Tibial nerve (tissue), 4 donors: ENCODE data around the gene MYOM1.

Experiments
- EP300 ChIP-seq, 2 donors: sonication (generic); formaldehyde crosslinking; IDR thresholded peaks; one replicate each; pipeline ENCODE4 v1.6.1; 2017; ENCODE audit warnings: antibody characterized with exemption in 2 of 2, mild to moderate bottlenecking in 1 of 2
- POLR2A ChIP-seq, 2 donors: fragments of 450-650 bp; IDR thresholded peaks; one replicate each; pipeline ENCODE4 v1.6.1; 2017; ENCODE audit warnings: antibody characterized with exemption in 2 of 2, mild to moderate bottlenecking in 2 of 2, moderate library complexity in 2 of 2
- TF ChIP-seq, protein P1 (sequence below), 5 experiments: fragments of 200-600 bp in 3 of 5; fragments of 450-650 bp in 2 of 5; sonication (generic) in 3 of 5; IDR thresholded peaks; one replicate each; pipeline ENCODE4 v1.5.1; 2016 to 2019; ENCODE audit warnings: antibody characterized with exemption in 5 of 5, mild to moderate bottlenecking in 3 of 5, moderate library complexity in 2 of 5

- TF ChIP-seq, protein P1, sequence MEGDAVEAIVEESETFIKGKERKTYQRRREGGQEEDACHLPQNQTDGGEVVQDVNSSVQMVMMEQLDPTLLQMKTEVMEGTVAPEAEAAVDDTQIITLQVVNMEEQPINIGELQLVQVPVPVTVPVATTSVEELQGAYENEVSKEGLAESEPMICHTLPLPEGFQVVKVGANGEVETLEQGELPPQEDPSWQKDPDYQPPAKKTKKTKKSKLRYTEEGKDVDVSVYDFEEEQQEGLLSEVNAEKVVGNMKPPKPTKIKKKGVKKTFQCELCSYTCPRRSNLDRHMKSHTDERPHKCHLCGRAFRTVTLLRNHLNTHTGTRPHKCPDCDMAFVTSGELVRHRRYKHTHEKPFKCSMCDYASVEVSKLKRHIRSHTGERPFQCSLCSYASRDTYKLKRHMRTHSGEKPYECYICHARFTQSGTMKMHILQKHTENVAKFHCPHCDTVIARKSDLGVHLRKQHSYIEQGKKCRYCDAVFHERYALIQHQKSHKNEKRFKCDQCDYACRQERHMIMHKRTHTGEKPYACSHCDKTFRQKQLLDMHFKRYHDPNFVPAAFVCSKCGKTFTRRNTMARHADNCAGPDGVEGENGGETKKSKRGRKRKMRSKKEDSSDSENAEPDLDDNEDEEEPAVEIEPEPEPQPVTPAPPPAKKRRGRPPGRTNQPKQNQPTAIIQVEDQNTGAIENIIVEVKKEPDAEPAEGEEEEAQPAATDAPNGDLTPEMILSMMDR (IDR thresholded peaks at IDR 0.05) = no peak
- no peak for TF ChIP-seq EP300 (IDR thresholded peaks at IDR 0.05)
- no peak for TF ChIP-seq POLR2A (IDR thresholded peaks at IDR 0.05)
Observed at GRCh38 chr18:3135536-3135935, 84.2 kb downstream of the MYOM1 start.
